ENCODE data around the gene HIGD2A.

DNA sequence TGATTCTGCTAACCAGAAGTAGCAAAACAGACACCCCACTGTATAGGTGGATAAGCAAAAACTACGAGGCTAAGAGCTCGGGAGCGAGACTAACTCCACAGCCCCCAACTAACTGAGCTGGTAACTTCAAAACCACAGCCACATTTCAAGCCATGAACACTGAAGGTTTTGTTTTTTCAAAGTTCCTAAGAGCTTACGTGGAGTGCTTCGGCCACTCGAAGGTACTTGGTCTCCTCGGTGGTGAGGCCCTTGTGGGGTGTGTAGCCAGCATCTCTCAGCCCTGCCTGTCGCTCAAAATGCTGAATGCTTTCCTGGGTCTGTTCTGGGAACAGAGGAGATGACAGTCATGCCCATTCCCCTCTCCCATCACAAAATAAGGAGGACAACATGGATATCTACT lies 38.1 kb upstream of the HIGD2A start:
- TF ChIP-seq POLR2AphosphoS5 (IDR thresholded peaks at IDR 0.05; ENCODE audit: low read depth) (no peak), EZH2 (IDR thresholded peaks at IDR 0.05; ENCODE audit: low read depth, unreplicated experiment) (no peak), EZH2phosphoT487 (IDR thresholded peaks at IDR 0.05; ENCODE audit: unreplicated experiment) (no peak)
- TF ChIP-seq, protein P1, sequence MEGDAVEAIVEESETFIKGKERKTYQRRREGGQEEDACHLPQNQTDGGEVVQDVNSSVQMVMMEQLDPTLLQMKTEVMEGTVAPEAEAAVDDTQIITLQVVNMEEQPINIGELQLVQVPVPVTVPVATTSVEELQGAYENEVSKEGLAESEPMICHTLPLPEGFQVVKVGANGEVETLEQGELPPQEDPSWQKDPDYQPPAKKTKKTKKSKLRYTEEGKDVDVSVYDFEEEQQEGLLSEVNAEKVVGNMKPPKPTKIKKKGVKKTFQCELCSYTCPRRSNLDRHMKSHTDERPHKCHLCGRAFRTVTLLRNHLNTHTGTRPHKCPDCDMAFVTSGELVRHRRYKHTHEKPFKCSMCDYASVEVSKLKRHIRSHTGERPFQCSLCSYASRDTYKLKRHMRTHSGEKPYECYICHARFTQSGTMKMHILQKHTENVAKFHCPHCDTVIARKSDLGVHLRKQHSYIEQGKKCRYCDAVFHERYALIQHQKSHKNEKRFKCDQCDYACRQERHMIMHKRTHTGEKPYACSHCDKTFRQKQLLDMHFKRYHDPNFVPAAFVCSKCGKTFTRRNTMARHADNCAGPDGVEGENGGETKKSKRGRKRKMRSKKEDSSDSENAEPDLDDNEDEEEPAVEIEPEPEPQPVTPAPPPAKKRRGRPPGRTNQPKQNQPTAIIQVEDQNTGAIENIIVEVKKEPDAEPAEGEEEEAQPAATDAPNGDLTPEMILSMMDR (conservative IDR thresholded peaks at IDR 0.05; ENCODE audit: low read depth in 2 of 2) = no peak
- TF ChIP-seq, protein P2, sequence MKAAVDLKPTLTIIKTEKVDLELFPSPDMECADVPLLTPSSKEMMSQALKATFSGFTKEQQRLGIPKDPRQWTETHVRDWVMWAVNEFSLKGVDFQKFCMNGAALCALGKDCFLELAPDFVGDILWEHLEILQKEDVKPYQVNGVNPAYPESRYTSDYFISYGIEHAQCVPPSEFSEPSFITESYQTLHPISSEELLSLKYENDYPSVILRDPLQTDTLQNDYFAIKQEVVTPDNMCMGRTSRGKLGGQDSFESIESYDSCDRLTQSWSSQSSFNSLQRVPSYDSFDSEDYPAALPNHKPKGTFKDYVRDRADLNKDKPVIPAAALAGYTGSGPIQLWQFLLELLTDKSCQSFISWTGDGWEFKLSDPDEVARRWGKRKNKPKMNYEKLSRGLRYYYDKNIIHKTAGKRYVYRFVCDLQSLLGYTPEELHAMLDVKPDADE (IDR thresholded peaks at IDR 0.05) = no peak

Measured in GM23338 (cell line).